HUES48 (cell line): ENCODE data around the gene PCDHGA9.

ENCODE experiments used
- H3K27ac ChIP-seq: one replicate; pipeline ENCODE4 v1.7.0; 2013; ENCODE audit warnings: low read depth, low read length, inconsistent platforms
- H3K27me3 ChIP-seq: 2 replicates; pipeline ENCODE4 v1.6.1; 2013; ENCODE audit warnings: mild to moderate bottlenecking, low read length; ENCODE audit not compliant: control insufficient read depth, insufficient read depth
- H3K36me3 ChIP-seq: 2 replicates; pipeline ENCODE4 v1.6.1; 2013; ENCODE audit warnings: low read length; ENCODE audit not compliant: control insufficient read depth, insufficient read depth
- H3K4me1 ChIP-seq: 2 replicates; pipeline ENCODE4 v1.6.1; 2013; ENCODE audit warnings: mild to moderate bottlenecking, low read length; ENCODE audit not compliant: control insufficient read depth, insufficient read depth
- H3K4me3 ChIP-seq: 2 replicates; pipeline ENCODE4 v1.5.1; 2013; ENCODE audit warnings: mild to moderate bottlenecking, low read depth, low read length
- H3K9ac ChIP-seq: 2 replicates; pipeline ENCODE4 v1.6.1; 2013; ENCODE audit warnings: mild to moderate bottlenecking, low read depth, low read length, moderate library complexity
- H3K9me3 ChIP-seq: 2 replicates; pipeline ENCODE4 v1.6.1; 2013; ENCODE audit warnings: low read length; ENCODE audit not compliant: control insufficient read depth, insufficient read depth

Gene PCDHGA9

GRCh38 chr5:141402553-141403243 lies at the start of gene PCDHGA9:
PCDHGA9 (plus strand) TSS chr5:141402778; CDS start chr5:141402953, 175 bp downstream.
- Histone ChIP-seq H3K27me3 (no peaks in the 10 kb centered on the region), H3K4me3 (no peak within 1 kb of the TSS), H3K4me1 (no peaks in the 10 kb centered on the region), H3K9ac (no peak within 1 kb of the TSS), H3K27ac (no peak within 1 kb of the TSS), H3K9me3 (peaks cover 26% of the 10 kb centered on the region), H3K36me3 (no peaks in the 10 kb centered on the region)

- no peak within 1 kb of the TSS for H3K4me3 ChIP-seq
- H3K27ac ChIP-seq: no peak within 1 kb of the TSS
- H3K9me3 ChIP-seq: peaks cover 49% of the 10 kb centered on the region
- H3K9ac ChIP-seq: no peak within 1 kb of the TSS
- H3K27me3 ChIP-seq: no peaks in the 10 kb centered on the region
- no peaks in the 10 kb centered on the region for H3K36me3 ChIP-seq
- no peaks in the 10 kb centered on the region for H3K4me1 ChIP-seq
These were observed 47.6 kb upstream of the PCDHGA9 start, which contains the start of gene PCDHGA4 for GRCh38 chr5:141354900-141355469. PCDHGA4 (plus strand) TSS chr5:141355021; CDS start chr5:141355108, 87 bp downstream.

- no peaks in the 10 kb centered on the region for H3K27me3 ChIP-seq
These were observed 46.9 kb upstream of the PCDHGA9 start for GRCh38 chr5:141355641-141356040.

GRCh38 chr5:141356133-141356532 lies 46.4 kb upstream of the PCDHGA9 start:
- H3K36me3 ChIP-seq: no peaks in the 10 kb centered on the region
- no peak overlapping the region for H3K4me3 ChIP-seq
- H3K9ac ChIP-seq: no peak overlapping the region
- H3K27ac ChIP-seq: no peak overlapping the region
- H3K4me1 ChIP-seq: no peaks in the 10 kb centered on the region
- H3K9me3 ChIP-seq: peaks cover 58% of the 10 kb centered on the region
- no peaks in the 10 kb centered on the region for H3K27me3 ChIP-seq

More at GRCh38 chr5:141355641-141356040, 46.9 kb upstream of the PCDHGA9 start:
- no peak overlapping the region for H3K9ac ChIP-seq
- peaks cover 56% of the 10 kb centered on the region for H3K9me3 ChIP-seq
- no peaks in the 10 kb centered on the region for H3K4me1 ChIP-seq
- H3K27ac ChIP-seq: no peak overlapping the region
- H3K4me3 ChIP-seq: no peak overlapping the region
- H3K36me3 ChIP-seq: no peaks in the 10 kb centered on the region

- H3K4me3 ChIP-seq: no peak overlapping the region
- H3K27me3 ChIP-seq: no peaks in the 10 kb centered on the region
- H3K27ac ChIP-seq: no peak overlapping the region
- H3K36me3 ChIP-seq: no peaks in the 10 kb centered on the region
- H3K4me1 ChIP-seq: no peaks in the 10 kb centered on the region
- no peak overlapping the region for H3K9ac ChIP-seq
- H3K9me3 ChIP-seq: peaks cover 63% of the 10 kb centered on the region
These were observed 45.6 kb upstream of the PCDHGA9 start for GRCh38 chr5:141356950-141357349.

- H3K9me3 ChIP-seq: peaks cover 63% of the 10 kb centered on the region
- H3K9ac ChIP-seq: no peak within 1 kb of the TSS
- peak within 1 kb of the TSS; percentile 37 for H3K4me3 ChIP-seq
- H3K4me1 ChIP-seq: no peaks in the 10 kb centered on the region
- H3K27ac ChIP-seq: no peak within 1 kb of the TSS
- H3K36me3 ChIP-seq: no peaks in the 10 kb centered on the region
- H3K27me3 ChIP-seq: no peaks in the 10 kb centered on the region
These were observed 42.7 kb upstream of the PCDHGA9 start, which contains the start of gene PCDHGB2 for GRCh38 chr5:141359790-141360426. PCDHGB2 (plus strand) TSS chr5:141359994; CDS start chr5:141360136, 142 bp downstream.

GRCh38 chr5:141360685-141361084 lies 41.9 kb upstream of the PCDHGA9 start:
- Histone ChIP-seq H3K9me3 (peaks cover 64% of the 10 kb centered on the region), H3K4me3 (peak overlapping the region; percentile 11; the same call in 1 of the 2 replicates), H3K9ac (no peak overlapping the region), H3K27ac (no peak overlapping the region), H3K27me3 (no peaks in the 10 kb centered on the region), H3K4me1 (no peaks in the 10 kb centered on the region), H3K36me3 (no peaks in the 10 kb centered on the region)

- H3K9me3 ChIP-seq: peaks cover 66% of the 10 kb centered on the region
- H3K9ac ChIP-seq: no peak overlapping the region
- H3K36me3 ChIP-seq: no peaks in the 10 kb centered on the region
- H3K27me3 ChIP-seq: no peaks in the 10 kb centered on the region
- no peak overlapping the region for H3K27ac ChIP-seq
- no peaks in the 10 kb centered on the region for H3K4me1 ChIP-seq
- peak overlapping the region; percentile 24 for H3K4me3 ChIP-seq
These were observed 39.9 kb upstream of the PCDHGA9 start for GRCh38 chr5:141362719-141363118.

- no peaks in the 10 kb centered on the region for H3K4me1 ChIP-seq
- H3K27me3 ChIP-seq: no peaks in the 10 kb centered on the region
- no peaks in the 10 kb centered on the region for H3K36me3 ChIP-seq
- H3K27ac ChIP-seq: no peak within 1 kb of the TSS
- H3K4me3 ChIP-seq: peak within 1 kb of the TSS; percentile 24; the same call in 1 of the 2 replicates
- H3K9me3 ChIP-seq: peaks cover 68% of the 10 kb centered on the region
- no peak within 1 kb of the TSS for H3K9ac ChIP-seq
These were observed 38.5 kb upstream of the PCDHGA9 start, which contains the start of gene PCDHGA5 for GRCh38 chr5:141363952-141364660. PCDHGA5 (plus strand) TSS chr5:141364162; CDS start chr5:141364331, 169 bp downstream.

GRCh38 chr5:141366016-141366896 lies 36.3 kb upstream of the PCDHGA9 start:
- peaks cover 62% of the 10 kb centered on the region for H3K9me3 ChIP-seq
- no peak overlapping the region for H3K9ac ChIP-seq
- no peaks in the 10 kb centered on the region for H3K27me3 ChIP-seq
- H3K4me3 ChIP-seq: no peak overlapping the region
- H3K36me3 ChIP-seq: no peaks in the 10 kb centered on the region
- H3K27ac ChIP-seq: no peak overlapping the region
- no peaks in the 10 kb centered on the region for H3K4me1 ChIP-seq
